Stimulated activated CD8-positive, alpha-beta memory T cell treated with anti-CD3 and anti-CD28 coated beads, Interleukin-15, amount 100 ng/mL, for 4 hours (primary cell): ENCODE results near the gene ZNF414.
"Not testable (repeated sequence)": the region's sequence is repeated elsewhere in the genome, so short reads cannot be mapped to it uniquely, and the experiment has no call there.

Source experiments
- DNase-seq, 2 donors: peaks; one replicate each; pipeline ENCODE4 v3.0.0-alpha.2; 2020; ENCODE audit warnings: low read depth in 2 of 2

Gene ZNF414

GRCh38 chr19:8513687-8514504 is at the start of gene ZNF414:
Gene ZNF414, minus strand, starts transcription at chr19:8514167. Its CDS starts 121 bp downstream, at chr19:8514046.
- DNase-seq, result peak; percentile 91 to 94

- no peak for DNase-seq
These were observed 47.3 kb upstream of the ZNF414 start for GRCh38 chr19:8561075-8561764.

DNA sequence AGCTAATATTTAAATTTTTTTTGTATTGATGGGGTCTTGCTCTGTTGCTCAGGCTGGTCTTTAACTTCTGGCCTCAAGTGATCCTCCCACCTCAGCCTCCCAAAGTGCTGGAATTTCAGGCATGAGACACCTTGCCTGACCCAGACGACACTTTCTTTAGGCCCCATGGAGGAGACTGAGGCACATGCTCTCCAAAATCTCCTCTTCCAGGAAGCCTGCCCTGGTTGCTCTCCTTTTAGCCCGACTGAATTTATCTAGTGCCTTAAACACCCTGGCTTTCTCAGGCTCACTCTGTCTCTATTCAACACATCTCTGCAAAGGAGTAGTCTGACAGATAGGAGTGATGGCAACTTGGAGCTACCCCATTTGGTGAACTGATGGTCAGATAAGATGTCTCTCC is 44.4 kb upstream of the ZNF414 start:
- DNase-seq, result no peak

DNA sequence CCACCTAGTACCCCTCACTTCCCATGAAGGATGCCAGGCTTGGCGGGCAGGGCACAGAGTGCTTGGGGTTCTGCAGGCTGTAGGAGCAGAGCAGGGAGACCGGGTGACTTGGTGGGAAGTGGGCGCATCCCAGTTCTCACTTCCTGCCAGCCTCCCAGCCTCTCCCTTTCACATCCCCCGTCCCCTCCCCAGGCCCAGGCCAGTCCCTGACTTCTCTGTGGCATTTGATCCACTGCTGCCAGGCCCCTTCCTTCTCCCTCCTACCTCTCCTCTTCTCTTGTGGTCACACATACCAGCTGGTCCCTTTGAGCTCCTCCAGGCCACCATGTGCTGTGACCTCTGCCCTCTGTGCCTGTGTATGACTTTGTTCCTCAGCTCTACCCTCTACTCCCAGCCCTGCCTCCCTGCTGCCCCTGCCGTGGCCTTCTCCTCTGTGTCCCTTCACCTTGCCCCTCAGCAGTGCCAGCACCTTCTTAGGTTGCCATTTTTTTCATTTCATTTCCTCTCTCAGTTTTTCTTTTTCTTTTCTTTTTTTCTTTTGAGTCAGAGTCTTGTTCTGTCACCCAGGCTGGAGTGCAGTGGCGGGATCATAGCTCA is 43.8 kb upstream of the ZNF414 start:
- DNase-seq, result no peak

- DNase-seq, result not testable (repeated sequence)
These were observed 39.8 kb upstream of the ZNF414 start for GRCh38 chr19:8553729-8554128.

DNA sequence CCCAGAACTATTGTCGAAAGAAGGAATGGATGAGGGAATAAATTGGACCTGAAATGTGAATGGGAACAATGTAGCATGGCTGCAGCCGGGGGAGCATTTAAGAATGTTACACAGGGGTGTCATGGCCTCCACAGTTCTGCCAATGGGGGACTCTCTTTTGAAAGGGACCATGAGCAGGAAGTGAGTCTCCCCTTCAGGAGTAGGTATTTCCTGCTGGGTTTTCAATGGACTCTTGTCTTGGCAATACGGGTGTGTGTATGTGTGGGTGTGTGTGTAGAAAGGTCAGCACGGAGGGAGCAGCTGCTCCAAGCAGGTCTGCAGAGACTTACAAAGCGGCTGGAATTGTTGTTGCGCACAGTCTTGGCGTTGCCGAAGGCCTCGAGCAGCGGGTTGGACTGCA is 38.8 kb upstream of the ZNF414 start:
- no peak for DNase-seq

DNA sequence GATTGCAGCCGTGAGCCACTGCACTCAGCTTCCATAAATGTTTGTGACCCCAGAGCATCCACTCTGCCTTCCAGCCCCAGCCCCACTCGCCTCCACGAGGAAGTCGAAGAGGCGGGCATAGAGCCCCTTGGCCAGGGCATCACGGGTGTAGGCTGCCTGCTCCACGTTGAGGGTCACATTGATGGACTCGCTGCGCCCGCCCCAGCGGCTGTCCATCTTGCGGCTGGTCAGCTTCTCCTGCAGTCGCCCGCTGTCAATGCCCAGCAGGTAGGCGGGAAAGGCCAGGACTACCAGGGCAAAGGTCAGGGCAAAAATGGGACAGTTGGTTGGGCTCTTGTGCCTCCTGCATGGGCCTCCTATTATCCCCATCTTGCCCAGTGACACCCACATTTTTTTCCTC is 36.1 kb upstream of the ZNF414 start:
- no peak for DNase-seq

DNA sequence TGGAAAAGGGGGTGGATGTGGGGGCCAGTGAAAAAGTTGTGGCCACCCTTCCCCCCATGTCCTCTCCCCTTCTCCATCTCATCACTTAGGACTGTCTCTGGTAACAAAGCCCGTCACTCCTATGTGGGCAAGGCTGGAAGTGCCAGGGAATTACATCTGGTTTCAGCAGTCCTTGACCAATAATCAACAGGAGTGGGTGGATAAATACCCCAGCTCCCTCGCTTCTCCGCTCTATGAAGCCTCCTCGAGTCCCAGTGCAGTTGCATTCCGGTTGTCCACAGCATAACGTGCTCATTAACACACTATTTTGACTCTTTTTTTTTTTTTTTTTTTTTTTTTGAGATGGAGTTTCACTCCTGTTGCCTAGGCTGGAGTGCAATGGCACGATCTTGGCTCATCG is 31.8 kb upstream of the ZNF414 start:
- no peak for DNase-seq

GRCh38 chr19:8544168-8544567 is 30.2 kb upstream of the ZNF414 start:
- DNase-seq, result no peak

DNA sequence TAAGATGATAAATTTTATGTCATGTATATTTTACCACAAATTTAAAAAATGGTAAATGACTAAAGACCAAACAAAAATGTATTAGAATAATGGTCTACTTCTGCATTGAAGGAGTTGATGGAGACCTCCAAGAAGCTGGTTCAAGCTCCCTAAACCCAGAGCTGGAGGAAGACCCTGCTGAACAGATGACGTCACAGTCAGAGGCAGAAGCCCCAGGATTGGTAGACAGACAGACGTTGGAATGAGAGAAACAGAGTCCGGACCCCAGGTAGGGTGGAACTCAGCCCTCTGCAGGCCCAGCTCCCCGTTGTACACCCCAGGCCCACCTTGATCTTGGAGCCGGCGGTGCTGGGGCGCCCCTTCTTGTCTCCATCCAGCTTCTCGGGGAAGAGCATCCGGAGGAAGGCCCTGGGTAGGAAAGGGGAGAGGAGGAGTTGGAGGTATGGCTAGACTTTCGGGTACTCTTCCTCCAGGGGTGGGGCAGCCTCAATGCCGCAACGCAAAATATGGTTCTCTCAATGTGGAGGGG is 25.7 kb upstream of the ZNF414 start:
- DNase-seq, result no peak

DNA sequence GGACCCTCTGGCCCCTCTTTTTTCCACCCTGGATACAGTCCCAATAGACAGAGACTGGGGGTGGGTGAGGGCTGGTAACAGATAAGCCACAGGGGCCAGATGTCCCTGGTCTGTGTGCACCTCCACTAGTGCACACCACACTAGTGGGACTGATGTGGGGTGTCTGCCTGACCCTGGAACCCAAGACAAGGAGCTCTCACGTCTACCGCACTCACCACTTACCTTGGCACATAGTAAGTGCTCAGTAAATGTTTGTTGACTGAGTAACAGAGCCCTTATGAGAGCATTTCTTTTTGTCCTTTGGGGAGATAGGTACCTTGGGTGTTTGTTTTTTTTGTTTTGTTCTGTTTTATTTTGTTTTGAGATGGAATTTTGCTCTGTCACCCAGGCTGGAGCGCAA is 23.1 kb upstream of the ZNF414 start:
- DNase-seq, result no peak

- DNase-seq, result no peak
These were observed 22.3 kb upstream of the ZNF414 start for GRCh38 chr19:8536282-8536681.

- DNase-seq, result no peak
These were observed 18.3 kb upstream of the ZNF414 start for GRCh38 chr19:8532225-8532624.

GRCh38 chr19:8531470-8531869 is 17.5 kb upstream of the ZNF414 start:
- no peak for DNase-seq

DNA sequence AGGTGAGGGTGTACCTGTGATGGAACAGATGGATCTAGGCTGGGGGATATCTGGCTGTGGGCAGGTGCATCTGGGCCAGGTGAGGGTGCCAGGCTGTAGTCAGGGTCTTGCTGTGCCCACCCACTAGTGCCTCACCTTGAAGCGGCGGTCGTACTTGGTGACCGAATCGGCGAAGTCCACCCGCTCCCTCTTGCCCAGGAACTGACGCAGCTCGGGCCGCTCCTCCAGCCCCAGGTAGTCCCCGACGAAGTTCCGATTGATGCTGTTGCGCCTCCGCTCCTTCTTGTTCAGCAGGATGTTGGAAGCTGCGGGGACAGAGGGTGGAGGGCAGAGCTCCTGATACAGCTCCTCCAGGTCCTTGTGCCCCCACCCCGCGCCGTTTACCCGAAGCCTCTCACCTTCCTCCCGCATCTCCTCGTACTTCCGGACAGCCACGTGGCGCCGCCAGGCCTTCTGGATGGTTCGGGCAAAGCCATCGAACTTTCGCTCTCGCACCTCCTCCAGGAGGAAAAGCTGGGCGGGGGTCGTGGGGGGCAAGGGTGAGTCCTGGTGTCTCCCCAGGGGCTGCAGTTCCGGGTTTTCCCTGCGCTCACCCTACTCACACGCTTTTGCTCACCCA is 16.2 kb upstream of the ZNF414 start:
- DNase-seq, result no peak

DNA sequence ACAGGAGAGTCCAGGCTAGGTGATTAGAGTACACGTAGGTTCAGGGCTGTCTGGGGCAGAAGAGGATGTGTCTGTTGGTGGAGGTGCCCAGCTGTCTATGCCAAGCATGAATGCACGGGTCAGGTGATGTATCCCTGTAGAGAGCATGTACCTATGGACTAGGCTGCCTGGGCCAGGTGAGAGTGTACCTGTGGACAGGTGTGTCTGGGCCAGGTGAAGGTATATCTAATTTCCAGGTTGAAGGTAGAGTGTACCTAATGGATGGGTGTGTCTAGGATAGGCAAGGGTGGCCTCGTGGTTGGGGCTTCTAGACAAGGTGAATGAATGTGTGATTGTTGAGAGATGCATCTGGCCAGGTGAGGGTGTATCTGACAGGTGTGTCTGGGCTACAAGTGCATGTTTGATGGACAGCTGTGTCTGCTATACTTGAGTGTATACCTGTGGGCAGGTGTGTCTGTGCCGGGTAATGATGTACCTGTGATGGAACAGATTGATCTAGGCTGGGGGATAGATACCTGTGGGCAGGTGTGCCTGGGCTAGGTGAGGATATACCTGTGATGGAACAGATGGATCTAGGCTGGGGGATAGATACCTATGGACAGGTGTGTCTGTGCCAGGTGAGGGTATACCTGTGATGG is 15.5 kb upstream of the ZNF414 start:
- no peak for DNase-seq

DNA sequence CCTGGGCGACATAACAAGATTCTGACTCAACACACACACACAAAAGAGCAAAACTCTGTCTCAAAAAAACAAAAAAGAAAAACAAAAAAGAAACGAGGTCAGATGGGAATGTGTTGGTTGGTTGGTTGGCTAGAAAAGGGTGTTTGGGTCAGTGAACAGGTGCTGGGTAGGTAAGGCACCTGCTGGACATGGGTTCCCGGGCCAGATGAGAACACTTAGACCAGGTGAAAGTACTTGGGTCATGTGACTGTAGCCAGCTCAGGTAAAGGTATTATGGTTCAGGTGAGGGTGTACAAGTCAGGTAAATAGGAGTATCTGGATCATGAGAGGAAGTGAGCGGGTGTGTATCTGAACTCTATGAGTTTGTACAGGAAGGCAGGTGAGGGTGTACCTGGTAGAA is 14.5 kb upstream of the ZNF414 start:
- no peak for DNase-seq

GRCh38 chr19:8526345-8527091 is 12.6 kb upstream of the ZNF414 start:
- no peak for DNase-seq

- DNase-seq, result no peak
These were observed 11.4 kb upstream of the ZNF414 start for GRCh38 chr19:8525401-8525684.

DNA sequence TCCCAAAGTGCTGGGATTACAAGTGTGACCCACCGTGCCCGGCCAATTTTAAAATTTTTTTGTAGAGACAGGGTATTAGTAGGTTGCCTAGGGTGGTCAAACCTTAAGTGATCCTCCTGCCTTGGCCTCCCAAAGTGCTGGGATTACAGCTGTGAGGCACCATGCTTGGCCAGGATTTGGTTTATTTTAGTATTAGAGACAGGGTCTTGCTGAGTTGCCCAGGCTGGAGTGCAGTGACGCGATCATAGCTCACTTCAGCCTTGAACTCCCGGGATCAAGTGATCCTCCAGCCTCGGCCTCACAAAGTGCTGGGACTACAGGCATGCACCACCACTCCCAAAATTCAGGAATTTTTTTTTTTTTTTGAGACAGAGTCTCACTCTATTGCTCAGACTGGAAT is 5.4 kb upstream of the ZNF414 start:
- DNase-seq, result no peak

- no peak for DNase-seq
These were observed 4.6 kb upstream of the ZNF414 start for GRCh38 chr19:8518536-8518935.
